ENCODE data around the gene DNASE2. TPM values are rescaled to one million over a fixed set of nuclear protein-coding genes. Genes with fewer than 3 reads are reported as not detected.
A peak's percentile ranks its signal among the peaks of the same experiment; 100 is the strongest.

The DNASE2 gene
- total RNA-seq, 4 donors from 2014 or later = 26.6 to 37.4 (median 31.2) TPM

GRCh38 chr19:12884926-12885748, 3.9 kb upstream of the DNASE2 start:
- Histone ChIP-seq H3K27me3 (peaks cover 0 to 43% (median 21%) of the 10 kb centered on the region in 4 donors), H3K36me3 (no peaks in the 10 kb centered on the region), H3K27ac (replicated peaks in 1 of 4) (peak overlapping the region in 1 of 4 donors; percentile 14), H3K4me1 (peaks cover 19 to 36% (median 30%) of the 10 kb centered on the region in 4 donors), H3K9me3 (peaks cover 0 to 13% (median 6%) of the 10 kb centered on the region in 4 donors), H3K4me3 (peak overlapping the region; percentile 47 to 56 (median 52))
- intact Hi-C loops (cut with DNase I) = loop anchor here (1.0 kb wide), 1 partner anchor 80 kb away; no protein-coding TSS in a partner anchor
- TF ChIP-seq CTCF (IDR thresholded peaks at IDR 0.05) = peak; percentile 60 to 71 (median 66)
- no peak for TF ChIP-seq POLR2AphosphoS5 (IDR thresholded peaks at IDR 0.05)
- no peak for TF ChIP-seq POLR2A (IDR thresholded peaks at IDR 0.05; ENCODE audit: low read depth)
- TF ChIP-seq EP300 (IDR thresholded peaks at IDR 0.05) = no peak
- no peak for DNase-seq (ENCODE audit: extremely low spot score)
- WGBS = 7% methylated on average over 42 of the region's 73 CpGs

- peaks cover 0 to 13% (median 6%) of the 10 kb centered on the region in 4 donors for H3K9me3 ChIP-seq
- H3K27me3 ChIP-seq = peaks cover 0 to 43% (median 21%) of the 10 kb centered on the region in 4 donors
- peak overlapping the region in 2 of 4 donors; percentile 51 to 56 for H3K4me3 ChIP-seq
- H3K27ac ChIP-seq (replicated peaks in 1 of 4) = no peak overlapping the region
- no peak for DNase-seq (ENCODE audit: extremely low spot score)
- no peaks in the 10 kb centered on the region for H3K36me3 ChIP-seq
- TF ChIP-seq EP300 (IDR thresholded peaks at IDR 0.05) (no peak), POLR2AphosphoS5 (IDR thresholded peaks at IDR 0.05) (no peak), POLR2A (IDR thresholded peaks at IDR 0.05; ENCODE audit: low read depth) (no peak), CTCF (IDR thresholded peaks at IDR 0.05) (no peak)
- WGBS = 77% methylated on average over 8 of the region's 12 CpGs
- intact Hi-C loops (cut with DNase I) = no loop called here
- peaks cover 18 to 36% (median 29%) of the 10 kb centered on the region in 4 donors for H3K4me1 ChIP-seq
Observed at GRCh38 chr19:12884627-12884925, 3.3 kb upstream of the DNASE2 start.

- DNase-seq (ENCODE audit: extremely low spot score) = no peak
- TF ChIP-seq POLR2AphosphoS5 (IDR thresholded peaks at IDR 0.05) (no peak), CTCF (IDR thresholded peaks at IDR 0.05) (no peak), POLR2A (IDR thresholded peaks at IDR 0.05; ENCODE audit: low read depth) (no peak), EP300 (IDR thresholded peaks at IDR 0.05) (no peak)
- Histone ChIP-seq H3K4me1 (peaks cover 18 to 36% (median 29%) of the 10 kb centered on the region in 4 donors), H3K4me3 (no peak overlapping the region), H3K27ac (replicated peaks in 1 of 4) (no peak overlapping the region), H3K9me3 (peaks cover 0 to 13% (median 6%) of the 10 kb centered on the region in 4 donors), H3K36me3 (peaks cover 0 to under 1% (median 0%) of the 10 kb centered on the region in 4 donors), H3K27me3 (peaks cover 0 to 43% (median 21%) of the 10 kb centered on the region in 4 donors)
- 96% methylated on average over 3 of the region's 3 CpGs for WGBS
- intact Hi-C loops (cut with DNase I) = no loop called here
Observed at GRCh38 chr19:12884202-12884601, 3.0 kb upstream of the DNASE2 start.

- intact Hi-C loops (cut with DNase I) = no loop called here
- WGBS = 87% methylated on average over 3 of the region's 3 CpGs
- TF ChIP-seq POLR2AphosphoS5 (IDR thresholded peaks at IDR 0.05) = no peak
- TF ChIP-seq CTCF (IDR thresholded peaks at IDR 0.05) = no peak
- TF ChIP-seq POLR2A (IDR thresholded peaks at IDR 0.05; ENCODE audit: low read depth) = no peak
Observed at GRCh38 chr19:12882589-12882988, 1.3 kb upstream of the DNASE2 start.

More at GRCh38 chr19:12882589-12882988, 1.3 kb upstream of the DNASE2 start:
- Histone ChIP-seq H3K9me3 (peaks cover 0 to 13% (median 6%) of the 10 kb centered on the region in 4 donors), H3K36me3 (peaks cover 12 to 16% (median 12%) of the 10 kb centered on the region in 4 donors), H3K27me3 (peaks cover 0 to 43% (median 21%) of the 10 kb centered on the region in 4 donors), H3K4me3 (no peak overlapping the region), H3K27ac (replicated peaks in 1 of 4) (no peak overlapping the region), H3K4me1 (peaks cover 18 to 36% (median 29%) of the 10 kb centered on the region in 4 donors)
- no peak for DNase-seq (ENCODE audit: extremely low spot score)

All from esophagus muscularis mucosa (tissue), 4 donors.